GM12878 (cell line): ENCODE measurements around the gene STKLD1. TPM values are rescaled to one million over a fixed set of nuclear protein-coding genes. Genes with fewer than 3 reads are reported as not detected.

ENCODE experiments used
- ATAC-seq: fragments of 200-7000 bp; cut with Tn5 transposase; 3 replicates; pipeline ENCODE4 v1.9.1; 2020; ENCODE audit warnings: mild to moderate bottlenecking, moderate library complexity
- BruUV-seq: library from RNA; stranded (reverse); fragments of 400-500 nt; replicated peaks from 2 replicates; lab custom pipeline; 2021; lab: Mats Ljungman, UMichigan
- CTCF ChIA-PET: fragments of 300-600 bp; sonication (Branson Sonifier 250); formaldehyde crosslinking; extraction: SDS; loops from one replicate; lab custom pipeline; 2021; ENCODE audit warnings: inconsistent platforms; lab: Yijun Ruan, JAX
- POLR2A ChIA-PET: fragments of 350-600 bp; formaldehyde crosslinking; extraction: SDS; loops from one replicate; lab custom pipeline; 2021; ENCODE audit warnings: inconsistent platforms; lab: Charles Lee
- RAD21 ChIA-PET: fragments of 300-600 bp; sonication (Branson Sonifier 250); formaldehyde crosslinking; loops from one replicate; lab custom pipeline; 2023; ENCODE audit warnings: antibody characterized with exemption; ENCODE audit not compliant: unreplicated experiment; lab: Charles Lee
- SMC1A ChIA-PET: fragments of 300-600 bp; sonication (Branson Sonifier 250); formaldehyde crosslinking; loops from one replicate; lab custom pipeline; 2023; ENCODE audit not compliant: unreplicated experiment, uncharacterized antibody; lab: Charles Lee
- DNase-seq: peaks from one replicate; pipeline ENCODE4 v3.0.0-alpha.2; 2011; ENCODE audit warnings: low read depth, low spot score
- FAIRE-seq: peaks from 3 replicates; lab custom pipeline; 2011; peaks lifted over from hg19 to GRCh38; lab: Jason Lieb, UNC
- H2AFZ ChIP-seq: 2 replicates; pipeline ENCODE4 v1.6.0; 2011; ENCODE audit warnings: low read depth, low read length, control low read depth; ENCODE audit not compliant: control insufficient read depth
- H3K27ac ChIP-seq: 2 replicates; pipeline ENCODE4 v1.5.1; 2011; ENCODE audit warnings: control low read depth; ENCODE audit not compliant: control insufficient read depth, insufficient read depth
- H3K27me3 ChIP-seq, 2 experiments: replicated peaks in 1 of 2; 2 replicates each; pipeline versions ENCODE4 v1.6.0 to v1.6.1; 2011; ENCODE audit warnings: low read length in 1 of 2; ENCODE audit not compliant: control insufficient read depth in 2 of 2, insufficient read depth in 2 of 2
- H3K36me3 ChIP-seq, 2 experiments: 2 replicates each; pipeline ENCODE4 v1.5.1; 2011; ENCODE audit warnings: low read length in 1 of 2; ENCODE audit not compliant: control insufficient read depth in 2 of 2, insufficient read depth in 2 of 2
- H3K4me1 ChIP-seq: 2 replicates; pipeline ENCODE4 v1.6.1; 2011; ENCODE audit warnings: mild to moderate bottlenecking, low read length, moderate library complexity, mixed read lengths; ENCODE audit not compliant: control insufficient read depth, insufficient read depth
- H3K4me2 ChIP-seq: 2 replicates; pipeline ENCODE4 v1.6.0; 2011; ENCODE audit warnings: control low read depth; ENCODE audit not compliant: control insufficient read depth, insufficient read depth
- H3K4me3 ChIP-seq: fragments of 200-600 bp; sonication (generic); 2 replicates; pipeline ENCODE4 v1.5.1; 2016
- H3K79me2 ChIP-seq: 2 replicates; pipeline ENCODE4 v1.6.0; 2011; ENCODE audit warnings: low read length; ENCODE audit not compliant: control insufficient read depth, insufficient read depth
- H3K9ac ChIP-seq: 2 replicates; pipeline ENCODE4 v1.8.0; 2011; ENCODE audit warnings: low read length, control low read depth, mixed read lengths; ENCODE audit not compliant: control insufficient read depth, insufficient read depth
- H3K9me3 ChIP-seq: replicated peaks from 3 replicates; pipeline ENCODE4 v1.5.1; 2011; ENCODE audit warnings: mild to moderate bottlenecking, low read length; ENCODE audit not compliant: control insufficient read depth, insufficient read depth
- H4K20me1 ChIP-seq: 2 replicates; pipeline ENCODE4 v1.6.0; 2011; ENCODE audit not compliant: control insufficient read depth, insufficient read depth
- CHD1 ChIP-seq: IDR thresholded peaks from 2 replicates; pipeline ENCODE4 v1.6.1; 2012; ENCODE audit warnings: low read depth, low read length, improper control_type of control experiment
- GABPA ChIP-seq: IDR thresholded peaks from 2 replicates; pipeline ENCODE4 v1.6.1; 2014; ENCODE audit warnings: antibody characterized with exemption, low read depth, mild to moderate bottlenecking, inconsistent platforms
- HDAC6 ChIP-seq: fragments of 200-600 bp; sonication (generic); IDR thresholded peaks from one replicate; pipeline ENCODE4 v1.8.0; 2017; ENCODE audit warnings: antibody characterized with exemption; ENCODE audit not compliant: unreplicated experiment
- RUNX3 ChIP-seq: IDR thresholded peaks from 2 replicates; pipeline ENCODE4 v1.6.1; 2012; ENCODE audit warnings: low read length, inconsistent platforms
- SMAD5 ChIP-seq: IDR thresholded peaks from 2 replicates; pipeline ENCODE4 v1.6.1; 2016; ENCODE audit warnings: antibody characterized with exemption, low read depth
- SPI1 ChIP-seq: IDR thresholded peaks from 2 replicates; pipeline ENCODE4 v1.6.1; 2011; ENCODE audit warnings: low read depth, mild to moderate bottlenecking, low read length, moderate library complexity, borderline replicate concordance; ENCODE audit not compliant: insufficient read depth
- ZBTB4 ChIP-seq: fragments of 450-650 bp; formaldehyde crosslinking; IDR thresholded peaks from 2 replicates; pipeline ENCODE4 v1.4.0; 2022; ENCODE audit warnings: mild to moderate bottlenecking, moderate library complexity
- WGBS: methylation state at CpG from one replicate; pipeline ENCODE4 v1.1.6; 2016; ENCODE audit warnings: low lambda C conversion rate; ENCODE audit not compliant: insufficient replicate concordance, insufficient coverage; ENCODE audit errors: missing lambda C conversion rate; 5-methylcytosine and 5-hydroxymethylcytosine counted together
- in situ Hi-C: fragments of 300-500 bp; cut with MboI; formaldehyde crosslinking; loops from 9 replicates; pipeline ENCODE4 v1.14.3; 2018; ENCODE audit warnings: mixed read lengths
- intact Hi-C: fragments of 100-400 bp; cut with micrococcal nuclease; formaldehyde crosslinking; loops from one replicate; pipeline ENCODE4 v1.14.2; 2022; ENCODE audit not compliant: unreplicated experiment
- polyA plus RNA-seq, 11 experiments: library from polyadenylated mRNA; depleted of rRNA in 4 of 11; unstranded in 6 of 11; stranded (reverse) in 5 of 11; fragments of >200 nt; fragmentation: Nextera tagmentation in 4 of 11; fragmentation: Illumina TruSeq in 1 of 11; extraction: Ambion mirVana in 4 of 11; extraction: Trizol in 1 of 11; gene quantifications; 1 replicate in 1 of 11; 2 replicates in 10 of 11; pipeline versions ENCODE4 v1.2.1 to v1.2.3, GENCODE V29; 2011 to 2016; ENCODE audit warnings: inconsistent platforms in 2 of 11, missing spikeins in 2 of 11, low read depth in 1 of 11
- total RNA-seq, 4 experiments: library from RNA; depleted of rRNA in 3 of 4; stranded (reverse); fragments of >200 nt in 3 of 4; fragmentation: Illumina TruSeq in 1 of 4; extraction: Trizol in 1 of 4; gene quantifications; 2 replicates each; pipeline versions ENCODE4 v1.2.1 to v1.2.3, GENCODE V29; 2013 to 2021
- TF ChIP-seq, protein P1 (sequence below): fragments of 150-350 bp; IDR thresholded peaks from 2 replicates; pipeline ENCODE4 v1.6.1; 2016; ENCODE audit warnings: low read depth, low read length
- TF ChIP-seq, protein P2 (sequence below): fragments of 450-650 bp; IDR thresholded peaks from 2 replicates; pipeline ENCODE4 v1.6.1; 2017; ENCODE audit warnings: mild to moderate bottlenecking, moderate library complexity

STKLD1 gene
- total and polyA plus RNA-seq, 10 of the 15 experiments (the other 5 are each of a cell fraction or from before 2014, with no cell fraction given) = 0.07 to 0.40 (median 0.29) TPM; not detected in 4

DNA sequence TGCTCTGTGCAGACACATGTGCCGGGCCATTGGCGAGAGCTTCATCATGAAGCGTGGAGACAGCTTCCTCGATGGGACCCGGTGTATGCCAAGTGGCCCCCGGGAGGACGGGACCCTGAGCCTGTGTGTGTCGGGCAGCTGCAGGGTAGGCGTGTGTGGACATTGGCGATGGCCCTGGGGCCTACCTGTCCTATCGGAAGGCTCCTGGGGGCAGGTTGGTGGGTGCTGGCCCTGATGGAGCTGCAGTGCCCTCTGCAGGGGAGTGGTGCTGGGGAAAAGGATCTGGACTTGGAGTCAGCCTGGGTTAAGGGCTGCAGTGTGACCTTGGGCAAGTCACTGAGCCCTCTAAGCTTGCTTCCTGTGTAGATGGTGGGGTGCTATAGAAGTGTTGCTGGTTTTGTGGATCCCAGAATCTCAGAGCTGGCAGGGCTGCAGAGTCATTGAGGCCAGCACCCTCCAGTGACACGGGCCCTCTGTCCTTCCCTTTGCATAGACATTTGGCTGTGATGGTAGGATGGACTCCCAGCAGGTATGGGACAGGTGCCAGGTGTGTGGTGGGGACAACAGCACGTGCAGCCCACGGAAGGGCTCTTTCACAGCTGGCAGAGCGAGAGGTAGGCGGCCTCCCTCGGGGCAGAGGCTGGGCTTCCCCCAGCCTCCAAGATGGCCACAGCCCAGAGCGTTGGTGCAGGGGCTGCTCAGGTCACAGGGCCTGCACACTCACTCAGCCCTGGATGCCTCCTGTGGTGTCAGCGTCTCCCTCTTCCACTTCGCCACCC, 61.8 kb downstream of the STKLD1 start (continued):
- TF ChIP-seq ZBTB4 (CRISPR knock-in tag) (no peak), RUNX3 (no peak)

- RAD21 ChIA-PET = interaction anchor here (0.9 to 2.5 kb wide), 3 partner anchors 14 to 47 kb away, joined by 3 to 7 read pairs (median 3); partner anchors contain the start of gene SLC2A6
- Histone ChIP-seq H3K4me1 (peaks cover 4% of the 10 kb centered on the region; the same call in 1 of the 2 replicates), H3K4me2 (no peak overlapping the region), H3K4me3 (no peak overlapping the region), H3K27ac (no peak overlapping the region), H3K79me2 (no peaks in the 10 kb centered on the region), H4K20me1 (no peaks in the 10 kb centered on the region), H2AFZ (no peak overlapping the region), H3K9me3 (no peaks in the 10 kb centered on the region), H3K27me3 (no peaks in the 10 kb centered on the region), H3K36me3 (no peaks in the 10 kb centered on the region), H3K9ac (no peak overlapping the region)
- ATAC-seq (peak; percentile 43), DNase-seq (no peak), FAIRE-seq (no peak)
- CTCF ChIA-PET = interaction anchor here (0.6 to 2.1 kb wide), 6 partner anchors 9 to 587 kb away, joined by 3 to 6 read pairs (median 3); no protein-coding TSS in a partner anchor
- BruUV-seq = no TSS peak
- in situ Hi-C loops (no loop called here), intact Hi-C loops (no loop called here)
- WGBS = 24% methylated on average over 4 of the region's 4 CpGs
- POLR2A ChIA-PET = interaction anchor here (2.0 kb wide), 1 partner anchor 20 kb away, joined by 5 read pairs; the partner anchor contains the start of gene CACFD1
- SMC1A ChIA-PET = no interaction called here
- TF ChIP-seq GABPA (no peak), CHD1 (no peak), SMAD5 (no peak), SPI1 (no peak), HDAC6 (no peak)
- TF ChIP-seq, protein P1, sequence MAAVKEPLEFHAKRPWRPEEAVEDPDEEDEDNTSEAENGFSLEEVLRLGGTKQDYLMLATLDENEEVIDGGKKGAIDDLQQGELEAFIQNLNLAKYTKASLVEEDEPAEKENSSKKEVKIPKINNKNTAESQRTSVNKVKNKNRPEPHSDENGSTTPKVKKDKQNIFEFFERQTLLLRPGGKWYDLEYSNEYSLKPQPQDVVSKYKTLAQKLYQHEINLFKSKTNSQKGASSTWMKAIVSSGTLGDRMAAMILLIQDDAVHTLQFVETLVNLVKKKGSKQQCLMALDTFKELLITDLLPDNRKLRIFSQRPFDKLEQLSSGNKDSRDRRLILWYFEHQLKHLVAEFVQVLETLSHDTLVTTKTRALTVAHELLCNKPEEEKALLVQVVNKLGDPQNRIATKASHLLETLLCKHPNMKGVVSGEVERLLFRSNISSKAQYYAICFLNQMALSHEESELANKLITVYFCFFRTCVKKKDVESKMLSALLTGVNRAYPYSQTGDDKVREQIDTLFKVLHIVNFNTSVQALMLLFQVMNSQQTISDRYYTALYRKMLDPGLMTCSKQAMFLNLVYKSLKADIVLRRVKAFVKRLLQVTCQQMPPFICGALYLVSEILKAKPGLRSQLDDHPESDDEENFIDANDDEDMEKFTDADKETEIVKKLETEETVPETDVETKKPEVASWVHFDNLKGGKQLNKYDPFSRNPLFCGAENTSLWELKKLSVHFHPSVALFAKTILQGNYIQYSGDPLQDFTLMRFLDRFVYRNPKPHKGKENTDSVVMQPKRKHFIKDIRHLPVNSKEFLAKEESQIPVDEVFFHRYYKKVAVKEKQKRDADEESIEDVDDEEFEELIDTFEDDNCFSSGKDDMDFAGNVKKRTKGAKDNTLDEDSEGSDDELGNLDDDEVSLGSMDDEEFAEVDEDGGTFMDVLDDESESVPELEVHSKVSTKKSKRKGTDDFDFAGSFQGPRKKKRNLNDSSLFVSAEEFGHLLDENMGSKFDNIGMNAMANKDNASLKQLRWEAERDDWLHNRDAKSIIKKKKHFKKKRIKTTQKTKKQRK = no peak
- TF ChIP-seq, protein P2, sequence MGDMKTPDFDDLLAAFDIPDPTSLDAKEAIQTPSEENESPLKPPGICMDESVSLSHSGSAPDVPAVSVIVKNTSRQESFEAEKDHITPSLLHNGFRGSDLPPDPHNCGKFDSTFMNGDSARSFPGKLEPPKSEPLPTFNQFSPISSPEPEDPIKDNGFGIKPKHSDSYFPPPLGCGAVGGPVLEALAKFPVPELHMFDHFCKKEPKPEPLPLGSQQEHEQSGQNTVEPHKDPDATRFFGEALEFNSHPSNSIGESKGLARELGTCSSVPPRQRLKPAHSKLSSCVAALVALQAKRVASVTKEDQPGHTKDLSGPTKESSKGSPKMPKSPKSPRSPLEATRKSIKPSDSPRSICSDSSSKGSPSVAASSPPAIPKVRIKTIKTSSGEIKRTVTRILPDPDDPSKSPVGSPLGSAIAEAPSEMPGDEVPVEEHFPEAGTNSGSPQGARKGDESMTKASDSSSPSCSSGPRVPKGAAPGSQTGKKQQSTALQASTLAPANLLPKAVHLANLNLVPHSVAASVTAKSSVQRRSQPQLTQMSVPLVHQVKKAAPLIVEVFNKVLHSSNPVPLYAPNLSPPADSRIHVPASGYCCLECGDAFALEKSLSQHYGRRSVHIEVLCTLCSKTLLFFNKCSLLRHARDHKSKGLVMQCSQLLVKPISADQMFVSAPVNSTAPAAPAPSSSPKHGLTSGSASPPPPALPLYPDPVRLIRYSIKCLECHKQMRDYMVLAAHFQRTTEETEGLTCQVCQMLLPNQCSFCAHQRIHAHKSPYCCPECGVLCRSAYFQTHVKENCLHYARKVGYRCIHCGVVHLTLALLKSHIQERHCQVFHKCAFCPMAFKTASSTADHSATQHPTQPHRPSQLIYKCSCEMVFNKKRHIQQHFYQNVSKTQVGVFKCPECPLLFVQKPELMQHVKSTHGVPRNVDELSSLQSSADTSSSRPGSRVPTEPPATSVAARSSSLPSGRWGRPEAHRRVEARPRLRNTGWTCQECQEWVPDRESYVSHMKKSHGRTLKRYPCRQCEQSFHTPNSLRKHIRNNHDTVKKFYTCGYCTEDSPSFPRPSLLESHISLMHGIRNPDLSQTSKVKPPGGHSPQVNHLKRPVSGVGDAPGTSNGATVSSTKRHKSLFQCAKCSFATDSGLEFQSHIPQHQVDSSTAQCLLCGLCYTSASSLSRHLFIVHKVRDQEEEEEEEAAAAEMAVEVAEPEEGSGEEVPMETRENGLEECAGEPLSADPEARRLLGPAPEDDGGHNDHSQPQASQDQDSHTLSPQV = no peak
Measured at GRCh38 chr9:133439337-133439736, 63.2 kb downstream of the STKLD1 start.
